ENCODE data around the gene ERN1.

- no peak for TF ChIP-seq CTCF (optimal IDR thresholded peaks at IDR 0.05 in 1 of 3, IDR thresholded peaks at IDR 0.05 in 1 of 3, conservative IDR thresholded peaks at IDR 0.05 in 1 of 3; ENCODE audit: extremely low read depth in 1 of 3, insufficient read depth in 2 of 3, low read length in 3 of 3)
- no peak for TF ChIP-seq EZH2 (IDR thresholded peaks at IDR 0.05; ENCODE audit: low read length)
These were observed 42.5 kb downstream of the ERN1 start for GRCh38 chr17:64087252-64088005.
